Keratinocyte (primary cell): Measurements from ENCODE around the gene ALPP. TPM values are rescaled to one million over a fixed set of nuclear protein-coding genes. Genes with fewer than 3 reads are reported as not detected.

Experiments
- DNase-seq: peaks from one replicate; pipeline ENCODE4 v3.0.0-alpha.2; 2011; ENCODE audit warnings: low read depth, missing footprints, low spot score
- FAIRE-seq: peaks from 2 replicates; lab custom pipeline; 2011; peaks lifted over from hg19 to GRCh38; lab: Jason Lieb, UNC
- H2AFZ ChIP-seq: 2 replicates; pipeline ENCODE4 v1.6.0; 2012; ENCODE audit warnings: low read length, control low read depth, inconsistent platforms; ENCODE audit not compliant: control insufficient read depth
- H3K27ac ChIP-seq: 2 replicates; pipeline ENCODE4 v1.5.1; 2011; ENCODE audit warnings: low read length; ENCODE audit not compliant: control insufficient read depth, insufficient read depth
- H3K27me3 ChIP-seq: 3 replicates; pipeline ENCODE4 v1.6.0; 2011; ENCODE audit warnings: low read length; ENCODE audit not compliant: control insufficient read depth, insufficient read depth; ENCODE audit errors: extremely low read depth
- H3K36me3 ChIP-seq, 2 experiments: 2 replicates in 1 of 2; 3 replicates in 1 of 2; pipeline ENCODE4 v1.5.1; 2011; ENCODE audit warnings: low read length in 2 of 2, mild to moderate bottlenecking in 1 of 2; ENCODE audit not compliant: control insufficient read depth in 2 of 2, insufficient read depth in 2 of 2; ENCODE audit errors: extremely low read depth in 1 of 2
- H3K4me1 ChIP-seq: 3 replicates; pipeline ENCODE4 v1.5.1; 2011; ENCODE audit warnings: low read length; ENCODE audit not compliant: control insufficient read depth, insufficient read depth; ENCODE audit errors: extremely low read depth
- H3K4me2 ChIP-seq: 3 replicates; pipeline ENCODE4 v1.6.0; 2011; ENCODE audit warnings: low read depth, low read length; ENCODE audit not compliant: control insufficient read depth, insufficient read depth; ENCODE audit errors: extremely low read depth
- H3K4me3 ChIP-seq, 3 experiments: fragments of 200-600 bp in 1 of 3; sonication (generic) in 1 of 3; 2 replicates in 2 of 3; 3 replicates in 1 of 3; pipeline ENCODE4 v1.5.1; 2011 to 2016; ENCODE audit warnings: low read length in 3 of 3, mild to moderate bottlenecking in 3 of 3, control low read depth in 2 of 3, inconsistent platforms in 1 of 3, low read depth in 1 of 3, mixed read lengths in 1 of 3, mixed run types in 1 of 3, moderate library complexity in 1 of 3; ENCODE audit not compliant: control insufficient read depth in 2 of 3, insufficient read depth in 2 of 3; ENCODE audit errors: extremely low read depth in 1 of 3
- H3K79me2 ChIP-seq: 2 replicates; pipeline ENCODE4 v1.6.0; 2012; ENCODE audit warnings: low read length; ENCODE audit not compliant: control insufficient read depth, insufficient read depth
- H3K9ac ChIP-seq: 3 replicates; pipeline ENCODE4 v1.6.0; 2011; ENCODE audit warnings: low read length; ENCODE audit not compliant: control insufficient read depth, insufficient read depth; ENCODE audit errors: extremely low read depth
- H3K9me1 ChIP-seq: 3 replicates; pipeline ENCODE4 v1.6.0; 2011; ENCODE audit warnings: low read length; ENCODE audit not compliant: control insufficient read depth, insufficient read depth; ENCODE audit errors: extremely low read depth
- H3K9me3 ChIP-seq: 2 replicates; pipeline ENCODE4 v1.5.1; 2012; ENCODE audit warnings: low read depth, low read length; ENCODE audit not compliant: control insufficient read depth
- H4K20me1 ChIP-seq: 3 replicates; pipeline ENCODE4 v1.6.0; 2011; ENCODE audit warnings: low read length; ENCODE audit not compliant: control insufficient read depth, insufficient read depth; ENCODE audit errors: extremely low read depth
- CTCF ChIP-seq, 3 experiments: IDR thresholded peaks in 1 of 3; conservative IDR thresholded peaks in 1 of 3; optimal IDR thresholded peaks in 1 of 3; 2 replicates in 2 of 3; 3 replicates in 1 of 3; pipeline versions ENCODE3 to v1.5.1; 2011; ENCODE audit warnings: low read length in 3 of 3, mild to moderate bottlenecking in 3 of 3, moderate library complexity in 2 of 3, control low read depth in 1 of 3, inconsistent platforms in 1 of 3; ENCODE audit not compliant: insufficient read depth in 2 of 3; ENCODE audit errors: extremely low read depth in 1 of 3
- EZH2 ChIP-seq: IDR thresholded peaks from one replicate; pipeline ENCODE4 v1.6.1; 2012; ENCODE audit warnings: inconsistent platforms, mild to moderate bottlenecking, low read length, moderate library complexity
- dilution Hi-C: fragments of 300-500 bp; cut with MboI; formaldehyde crosslinking; loops from one replicate; pipeline ENCODE4 v1.7.0; 2020; ENCODE audit warnings: low sequenced_read_pairs; ENCODE audit not compliant: extremely low pct_ligation_motif_present
- polyA plus RNA-seq, 5 experiments: library from polyadenylated mRNA; depleted of rRNA in 3 of 5; stranded (reverse) in 3 of 5; stranded (forward) in 1 of 5; unstranded in 1 of 5; fragments of >200 nt; gene quantifications; 1 replicate in 1 of 5; 2 replicates in 3 of 5; 3 replicates in 1 of 5; pipeline versions ENCODE4 v1.2.1 to v1.2.3, GENCODE V29; 2011 to 2012; ENCODE audit warnings: missing spikeins in 2 of 5, low read depth in 1 of 5, low replicate concordance in 1 of 5
- small RNA-seq, 3 experiments: library from RNA; depleted of rRNA; stranded (forward); fragments of <200 nt; gene quantifications; one replicate each; pipeline ENCODE3, GENCODE V24; 2012; ENCODE audit warnings: low read depth in 3 of 3, low replicate concordance in 1 of 3; ENCODE audit not compliant: insufficient read length in 3 of 3

Gene ALPP
- polyA plus RNA-seq, 1 donor (not counting 4 experiments of a cell fraction or from before 2014, with no cell fraction given) = not detected

DNA sequence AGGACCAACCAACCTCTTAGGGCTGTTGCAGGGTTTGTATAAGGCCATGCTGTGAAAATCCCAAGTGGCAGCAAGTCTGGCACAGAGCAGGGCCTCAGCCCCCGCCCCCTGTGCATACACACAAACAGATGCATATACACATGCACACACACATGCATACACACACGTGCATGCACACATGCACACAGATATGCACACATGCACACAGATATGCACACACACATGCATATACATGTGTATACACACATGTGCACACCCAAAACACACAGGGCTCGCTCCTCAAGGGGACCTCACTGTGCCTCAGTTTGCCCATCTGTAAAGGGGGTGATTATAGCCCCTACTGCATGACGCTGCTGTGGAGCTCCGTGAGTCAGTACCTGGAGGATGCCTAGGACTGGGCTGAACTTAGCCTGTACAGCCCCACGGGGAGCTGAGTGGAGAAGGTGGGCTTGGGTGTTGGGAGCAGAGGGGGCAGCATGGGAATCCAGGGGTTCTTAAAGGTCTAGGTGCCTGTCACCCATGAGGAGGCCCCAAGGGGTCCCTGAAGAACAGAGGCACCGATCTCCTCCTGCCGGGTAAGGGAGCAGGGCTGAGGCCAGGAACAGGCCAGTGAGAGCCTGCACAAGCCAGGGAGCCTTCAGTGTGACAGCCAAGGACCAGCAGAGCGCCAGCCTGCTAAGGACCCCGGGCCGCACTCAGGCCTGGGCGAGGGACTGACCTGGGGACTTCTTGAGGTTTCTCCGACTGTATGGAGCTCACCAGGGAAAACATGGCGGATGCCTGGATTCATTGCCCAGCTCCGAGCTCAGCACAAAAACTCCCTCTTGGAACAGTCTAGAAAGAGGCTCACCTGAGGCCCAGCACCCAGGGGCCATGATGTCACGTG lies 53.4 kb downstream of the ALPP start:
- no peaks in the 10 kb centered on the region for H3K9me3 ChIP-seq
- no peaks in the 10 kb centered on the region for H3K4me1 ChIP-seq
- no peaks in the 10 kb centered on the region for H3K79me2 ChIP-seq
- FAIRE-seq (no peak), DNase-seq (no peak)
- H3K27me3 ChIP-seq = no peaks in the 10 kb centered on the region
- no peaks in the 10 kb centered on the region for H3K9me1 ChIP-seq
- no peak overlapping the region for H3K27ac ChIP-seq
- dilution Hi-C loops = loop anchor here (25.0 kb wide), 1 partner anchor 545 kb away; no protein-coding TSS in a partner anchor
- H3K9ac ChIP-seq = no peak overlapping the region
- no peaks in the 10 kb centered on the region for H3K36me3 ChIP-seq
- no peaks in the 10 kb centered on the region for H4K20me1 ChIP-seq
- TF ChIP-seq CTCF (optimal IDR thresholded peaks at IDR 0.05 in 1 of 3, IDR thresholded peaks at IDR 0.05 in 1 of 3, conservative IDR thresholded peaks at IDR 0.05 in 1 of 3; ENCODE audit: extremely low read depth in 1 of 3, insufficient read depth in 2 of 3, low read length in 3 of 3) = no peak
- TF ChIP-seq EZH2 = no peak
- H2AFZ ChIP-seq = no peak overlapping the region
- H3K4me3 ChIP-seq = no peak overlapping the region
- H3K4me2 ChIP-seq = no peak overlapping the region

Small RNA genes lying within 50 kb of the gene (small RNA-seq; reads per million reads assigned to genes)
- 0 to 0.67 (median 0) reads per million in 3 experiments for gene AC068134.3
- gene AC068134.4 = 0 to 0.33 (median 0) reads per million in 3 experiments

Other genes starting within 250 kb of the ALPP start
- gene ALPG, start 28.1 kb downstream of the ALPP start, polyA plus RNA-seq = not detected in 3 replicates
- not detected in 3 replicates for gene ALPI, start 77.4 kb downstream of the ALPP start, polyA plus RNA-seq
- not detected in 3 replicates for gene ECEL1, start 109.1 kb downstream of the ALPP start, polyA plus RNA-seq
- not detected in 3 replicates for gene PRSS56, start 141.6 kb downstream of the ALPP start, polyA plus RNA-seq
- gene CHRND, start 147.4 kb downstream of the ALPP start, polyA plus RNA-seq = not detected in 3 replicates
- gene CHRNG, start 160.9 kb downstream of the ALPP start, polyA plus RNA-seq = not detected in 3 replicates
- 0.67 to 2.3 TPM (median 1.7 TPM) in 3 replicates for gene TIGD1, start 171.8 kb downstream of the ALPP start, polyA plus RNA-seq
- 41.5 to 82.7 TPM (median 79.2 TPM) in 3 replicates for gene EIF4E2, start 171.9 kb downstream of the ALPP start, polyA plus RNA-seq